ENCODE data around the gene VLDLR. TPM values are rescaled to one million over a fixed set of nuclear protein-coding genes. Genes with fewer than 3 reads are reported as not detected.

VLDLR gene
- total RNA-seq, 1 donor from 2014 or later = 47.8 TPM

DNA sequence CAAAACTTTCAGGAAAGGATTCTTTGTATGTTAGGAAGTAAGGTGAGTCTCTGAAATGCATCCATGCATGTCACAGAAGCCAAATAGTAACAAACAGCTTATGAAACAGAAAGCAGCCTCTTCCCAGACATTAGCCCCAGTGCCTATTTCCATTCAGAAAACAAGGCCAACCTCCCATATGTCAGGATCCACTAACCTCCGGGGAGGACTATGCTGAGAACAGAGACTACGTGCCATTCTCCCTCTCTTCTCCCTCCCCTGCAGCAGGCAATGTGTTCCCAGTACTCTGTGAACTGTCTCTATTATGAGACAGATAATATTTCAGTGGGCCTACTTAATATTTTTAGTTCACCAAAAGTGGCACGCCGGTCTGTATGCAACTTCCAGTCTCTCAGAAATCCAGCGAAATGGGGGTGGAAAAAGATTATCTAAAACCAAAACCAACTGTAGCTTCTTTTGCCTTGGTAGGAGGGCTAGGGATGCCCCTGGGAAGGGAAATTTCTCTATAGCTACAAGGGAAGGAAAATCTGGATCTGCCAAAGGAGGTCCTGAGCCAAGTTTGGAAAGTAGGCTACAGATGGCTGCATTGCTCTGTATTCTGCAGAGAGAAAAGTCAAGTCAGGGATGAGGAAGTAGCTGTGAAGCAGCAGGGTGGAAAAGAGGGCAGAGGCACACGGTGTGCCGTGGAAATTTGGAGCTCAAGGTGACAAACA, 42.0 kb downstream of the VLDLR start:
- Mint-ChIP-seq H3K4me3 (no peak overlapping the region), H3K4me1 (peaks cover 3% of the 10 kb centered on the region), H3K27ac (no peak overlapping the region), H3K9me3 (peaks cover 13% of the 10 kb centered on the region), H3K36me3 (peaks cover 13% of the 10 kb centered on the region), H3K27me3 (ENCODE audit: low read depth) (no peaks in the 10 kb centered on the region)
- no peak for TF ChIP-seq CTCF (IDR thresholded peaks at IDR 0.05; ENCODE audit: unreplicated experiment)
- no peak for DNase-seq (ENCODE audit: low spot score in 2 of 2, unreplicated experiment in 2 of 2)

- Mint-ChIP-seq H3K36me3 (peaks cover 13% of the 10 kb centered on the region), H3K4me1 (peaks cover 3% of the 10 kb centered on the region), H3K4me3 (no peak overlapping the region), H3K9me3 (peaks cover 13% of the 10 kb centered on the region), H3K27me3 (ENCODE audit: low read depth) (no peaks in the 10 kb centered on the region), H3K27ac (no peak overlapping the region)
- no peak for DNase-seq (ENCODE audit: low spot score in 2 of 2, unreplicated experiment in 2 of 2)
- TF ChIP-seq CTCF (IDR thresholded peaks at IDR 0.05; ENCODE audit: unreplicated experiment) = no peak
Observed at GRCh38 chr9:2664174-2665065, 42.8 kb downstream of the VLDLR start.

DNA sequence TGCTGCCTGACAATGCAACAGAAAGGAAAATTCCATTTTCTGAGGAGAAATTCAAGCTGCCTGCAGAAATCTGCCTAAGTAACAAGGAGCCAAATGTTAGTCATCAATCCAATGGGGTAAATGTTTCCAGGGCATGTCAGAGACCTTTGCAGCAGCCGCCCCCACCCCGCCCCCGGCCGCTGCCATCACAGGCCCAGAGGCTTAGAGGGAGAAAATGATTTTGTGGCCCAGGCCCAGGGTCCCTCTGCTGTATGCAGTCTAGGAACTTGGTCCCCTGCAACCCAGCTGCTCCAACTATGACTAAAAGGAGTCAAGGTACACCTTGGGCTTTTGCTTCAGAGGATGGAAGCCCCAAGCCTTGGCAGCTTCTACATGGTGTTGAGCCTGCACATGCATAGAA, 45.0 kb downstream of the VLDLR start:
- no peak for TF ChIP-seq CTCF (IDR thresholded peaks at IDR 0.05; ENCODE audit: unreplicated experiment)
- no peak overlapping the region for H3K4me3 Mint-ChIP-seq
- peaks cover 13% of the 10 kb centered on the region for H3K9me3 Mint-ChIP-seq
- no peak for DNase-seq (ENCODE audit: low spot score in 2 of 2, unreplicated experiment in 2 of 2)
- H3K27ac Mint-ChIP-seq = no peak overlapping the region
- H3K4me1 Mint-ChIP-seq = peaks cover 3% of the 10 kb centered on the region
- peaks cover 13% of the 10 kb centered on the region for H3K36me3 Mint-ChIP-seq
- H3K27me3 Mint-ChIP-seq (ENCODE audit: low read depth) = no peaks in the 10 kb centered on the region

DNA sequence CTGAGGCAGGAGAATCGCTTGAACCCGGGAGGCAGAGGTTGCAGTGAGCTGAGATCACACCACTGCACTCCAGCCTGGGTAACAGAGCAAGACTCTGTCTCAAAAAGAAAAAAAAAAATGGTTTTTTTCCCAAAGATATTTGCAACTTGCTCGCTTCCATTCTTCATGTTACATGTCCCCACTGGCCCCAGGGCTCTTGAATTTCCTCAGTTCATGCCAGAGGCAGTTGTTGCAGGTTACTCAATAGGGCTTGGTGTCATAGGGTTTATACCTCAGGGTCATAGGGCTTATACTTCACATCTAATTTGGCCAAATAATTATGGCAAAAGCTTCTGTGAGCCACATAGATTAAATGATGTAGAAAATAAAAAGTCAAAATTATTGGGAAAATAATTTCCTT, 51.6 kb downstream of the VLDLR start:
- Mint-ChIP-seq H3K9me3 (no peaks in the 10 kb centered on the region), H3K27ac (no peak overlapping the region), H3K4me3 (no peak overlapping the region), H3K36me3 (no peaks in the 10 kb centered on the region), H3K27me3 (ENCODE audit: low read depth) (no peaks in the 10 kb centered on the region), H3K4me1 (peaks cover 15% of the 10 kb centered on the region)
- DNase-seq (ENCODE audit: low spot score in 2 of 2, unreplicated experiment in 2 of 2) = no peak
- no peak for TF ChIP-seq CTCF (IDR thresholded peaks at IDR 0.05; ENCODE audit: unreplicated experiment)

DNA sequence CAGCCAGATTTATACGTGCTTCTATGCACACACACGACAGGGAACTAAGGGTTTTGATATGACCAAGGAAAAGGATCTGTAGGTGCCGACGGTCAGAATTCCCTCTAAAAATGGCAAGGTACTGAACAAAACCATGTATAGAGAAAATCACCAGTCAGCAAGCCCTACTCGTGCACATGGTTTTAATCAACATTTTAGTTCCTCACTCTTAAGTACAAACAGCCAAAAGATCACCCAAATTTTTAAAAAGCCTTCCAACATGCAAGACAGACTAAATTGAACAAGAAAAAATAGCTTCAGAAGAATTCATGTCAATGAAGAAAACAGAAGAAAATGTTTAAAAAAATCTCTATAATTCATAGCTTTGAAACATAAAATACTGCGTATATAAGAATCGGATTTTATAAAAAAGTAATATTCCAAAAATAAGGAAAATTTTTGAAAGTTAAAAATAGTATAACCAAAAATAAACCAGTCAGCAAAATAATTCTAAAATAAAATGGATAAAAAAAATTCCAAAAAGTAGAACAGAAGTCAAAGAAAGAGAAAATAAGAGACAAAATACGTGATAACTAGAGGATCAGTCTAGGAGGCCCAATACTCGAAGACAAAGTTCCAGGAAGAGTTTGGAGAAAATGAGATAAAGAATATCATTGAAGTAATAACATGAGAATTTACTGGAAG, 52.7 kb downstream of the VLDLR start:
- Mint-ChIP-seq H3K27me3 (ENCODE audit: low read depth) (no peaks in the 10 kb centered on the region), H3K4me3 (no peak overlapping the region), H3K9me3 (no peaks in the 10 kb centered on the region), H3K27ac (no peak overlapping the region), H3K36me3 (no peaks in the 10 kb centered on the region), H3K4me1 (peaks cover 15% of the 10 kb centered on the region)
- DNase-seq (ENCODE audit: low spot score in 2 of 2, unreplicated experiment in 2 of 2) = no peak
- no peak for TF ChIP-seq CTCF (IDR thresholded peaks at IDR 0.05; ENCODE audit: unreplicated experiment)

Data from mesothelial cell of epicardium (in vitro differentiated cells).